ENCODE results near the gene UQCC5.

UQCC5 gene

GRCh38 chr3:52536369-52537164 lies at the start of gene UQCC5:
UQCC5 (plus strand) TSS chr3:52536605; CDS start chr3:52536756, 151 bp downstream.
- TF ChIP-seq CTCF (IDR thresholded peaks at IDR 0.05; ENCODE audit: low read depth, low read length), result no peak
- DNase-seq, result peak; percentile 98
- no peaks in the 10 kb centered on the region for H3K9me3 ChIP-seq (ENCODE audit: severe bottlenecking)
- peak within 1 kb of the TSS; percentile 77 for H3K27ac ChIP-seq
- H3K36me3 ChIP-seq, result peaks cover 22% of the 10 kb centered on the region
- H3K27me3 ChIP-seq (ENCODE audit: insufficient read depth, low read depth, severe bottlenecking), result no peaks in the 10 kb centered on the region
- H3K4me3 ChIP-seq (ENCODE audit: low read depth, low read length), result peak within 1 kb of the TSS; percentile 79

GRCh38 chr3:52487050-52487787 lies 49.2 kb upstream of the UQCC5 start:
- TF ChIP-seq CTCF (IDR thresholded peaks at IDR 0.05; ENCODE audit: low read depth, low read length), result no peak
- H3K36me3 ChIP-seq, result peaks cover 94% of the 10 kb centered on the region
- no peaks in the 10 kb centered on the region for H3K9me3 ChIP-seq (ENCODE audit: severe bottlenecking)
- DNase-seq, result no peak
- no peaks in the 10 kb centered on the region for H3K27me3 ChIP-seq (ENCODE audit: insufficient read depth, low read depth, severe bottlenecking)
- H3K4me3 ChIP-seq (ENCODE audit: low read depth, low read length), result no peak overlapping the region
- no peak overlapping the region for H3K27ac ChIP-seq

GRCh38 chr3:52487788-52488691 lies 48.4 kb upstream of the UQCC5 start:
- H3K27ac ChIP-seq, result no peak overlapping the region
- peaks cover 94% of the 10 kb centered on the region for H3K36me3 ChIP-seq
- no peaks in the 10 kb centered on the region for H3K9me3 ChIP-seq (ENCODE audit: severe bottlenecking)
- no peak for TF ChIP-seq CTCF (IDR thresholded peaks at IDR 0.05; ENCODE audit: low read depth, low read length)
- H3K27me3 ChIP-seq (ENCODE audit: insufficient read depth, low read depth, severe bottlenecking), result no peaks in the 10 kb centered on the region
- no peak for DNase-seq
- no peak overlapping the region for H3K4me3 ChIP-seq (ENCODE audit: low read depth, low read length)

GRCh38 chr3:52488746-52489145 lies 47.7 kb upstream of the UQCC5 start:
- no peak for DNase-seq
- no peak for TF ChIP-seq CTCF (IDR thresholded peaks at IDR 0.05; ENCODE audit: low read depth, low read length)
- H3K27me3 ChIP-seq (ENCODE audit: insufficient read depth, low read depth, severe bottlenecking), result no peaks in the 10 kb centered on the region
- H3K27ac ChIP-seq, result no peak overlapping the region
- no peak overlapping the region for H3K4me3 ChIP-seq (ENCODE audit: low read depth, low read length)
- no peaks in the 10 kb centered on the region for H3K9me3 ChIP-seq (ENCODE audit: severe bottlenecking)
- H3K36me3 ChIP-seq, result peaks cover 93% of the 10 kb centered on the region

GRCh38 chr3:52489453-52489852 lies 47.0 kb upstream of the UQCC5 start:
- Histone ChIP-seq H3K4me3 (ENCODE audit: low read depth, low read length) (no peak overlapping the region), H3K27me3 (ENCODE audit: insufficient read depth, low read depth, severe bottlenecking) (no peaks in the 10 kb centered on the region), H3K36me3 (peaks cover 91% of the 10 kb centered on the region), H3K9me3 (ENCODE audit: severe bottlenecking) (no peaks in the 10 kb centered on the region), H3K27ac (no peak overlapping the region)
- DNase-seq, result no peak
- no peak for TF ChIP-seq CTCF (IDR thresholded peaks at IDR 0.05; ENCODE audit: low read depth, low read length)
